Stimulated activated CD4-positive, alpha-beta T cell treated with anti-CD3 and anti-CD28 coated beads, TNF-alpha, amount 100 ng/mL, for 24 hours (primary cell): Measurements from ENCODE around the gene SEMA6A.

ENCODE experiments used
- DNase-seq, 3 experiments: peaks; one replicate each; pipeline ENCODE4 v3.0.0-alpha.2; 2020; ENCODE audit warnings: low read depth in 3 of 3

Gene SEMA6A

GRCh38 chr5:116492776-116493175, 81.8 kb downstream of the SEMA6A start:
- DNase-seq = no peak

- no peak for DNase-seq
These were observed 82.5 kb downstream of the SEMA6A start for GRCh38 chr5:116492016-116492623.

GRCh38 chr5:116488356-116489041, 86.1 kb downstream of the SEMA6A start:
- DNase-seq = no peak

GRCh38 chr5:116487045-116487444, 87.6 kb downstream of the SEMA6A start:
- no peak for DNase-seq

GRCh38 chr5:116486588-116486987, 88.0 kb downstream of the SEMA6A start:
- DNase-seq = no peak

GRCh38 chr5:116484645-116485044, 90.0 kb downstream of the SEMA6A start:
- no peak for DNase-seq

- DNase-seq = no peak
These were observed 92.2 kb downstream of the SEMA6A start for GRCh38 chr5:116482394-116482793.

- no peak for DNase-seq
These were observed 93.6 kb downstream of the SEMA6A start for GRCh38 chr5:116480894-116481510.

- DNase-seq = no peak
These were observed 94.6 kb downstream of the SEMA6A start for GRCh38 chr5:116479776-116480675.

GRCh38 chr5:116478491-116478890, 96.1 kb downstream of the SEMA6A start:
- no peak for DNase-seq

GRCh38 chr5:116476897-116477537, 97.6 kb downstream of the SEMA6A start:
- no peak for DNase-seq

GRCh38 chr5:116475338-116475737, 99.3 kb downstream of the SEMA6A start:
- no peak for DNase-seq

GRCh38 chr5:116473706-116474105, 100.9 kb downstream of the SEMA6A start:
- DNase-seq = no peak

GRCh38 chr5:116472274-116472673, 102.3 kb downstream of the SEMA6A start:
- no peak for DNase-seq

- DNase-seq = no peak
These were observed 105.0 kb downstream of the SEMA6A start for GRCh38 chr5:116469631-116470030.

- no peak for DNase-seq
These were observed 106.0 kb downstream of the SEMA6A start for GRCh38 chr5:116468583-116468982.

GRCh38 chr5:116467465-116467843, 107.2 kb downstream of the SEMA6A start:
- no peak for DNase-seq

GRCh38 chr5:116466727-116467464, 107.7 kb downstream of the SEMA6A start:
- DNase-seq = no peak

GRCh38 chr5:116465411-116465810, 109.2 kb downstream of the SEMA6A start:
- no peak for DNase-seq

- no peak for DNase-seq
These were observed 110.4 kb downstream of the SEMA6A start for GRCh38 chr5:116464144-116464708.

- no peak for DNase-seq
These were observed 112.1 kb downstream of the SEMA6A start for GRCh38 chr5:116462500-116462899.
